CD4-positive, alpha-beta T cell (primary cell): ENCODE results near the gene BRICD5. TPM values are rescaled to one million over a fixed set of nuclear protein-coding genes. Genes with fewer than 3 reads are reported as not detected.

Source experiments
- ATAC-seq: fragments of 200-7000 bp; cut with Tn5 transposase; one replicate; pipeline ENCODE4 v1.10.0; 2022; ENCODE audit warnings: mild to moderate bottlenecking; ENCODE audit not compliant: poor library complexity
- CTCF ChIA-PET: fragments of 350-600 bp; sonication (Branson Sonifier 250); formaldehyde crosslinking; loops from one replicate; lab custom pipeline; 2021; ENCODE audit warnings: antibody characterized with exemption, inconsistent platforms; lab: Charles Lee
- POLR2A ChIA-PET: fragments of 350-600 bp; sonication (Branson Sonifier 250); formaldehyde crosslinking; loops from one replicate; lab custom pipeline; 2021; ENCODE audit warnings: antibody characterized with exemption, inconsistent platforms; lab: Charles Lee
- DNase-seq, 14 experiments: peaks; one replicate each; pipeline ENCODE4 v3.0.0-alpha.2; 2013 to 2020; ENCODE audit warnings: mixed read lengths in 2 of 14
- H3K27ac ChIP-seq, 2 donors: one replicate each; pipeline versions ENCODE4 v1.5.1 to v1.7.0; 2013; ENCODE audit warnings: low read length in 2 of 2, low read depth in 1 of 2, mild to moderate bottlenecking in 1 of 2
- H3K27me3 ChIP-seq, 2 experiments: 1 replicate in 1 of 2; 2 replicates in 1 of 2; pipeline versions ENCODE4 v1.6.1 to v1.7.0; 2013; ENCODE audit warnings: low read length in 2 of 2, control low read depth in 1 of 2, mild to moderate bottlenecking in 1 of 2, moderate library complexity in 1 of 2; ENCODE audit not compliant: insufficient read depth in 2 of 2, control insufficient read depth in 1 of 2
- H3K36me3 ChIP-seq: one replicate; pipeline ENCODE4 v1.6.1; 2013; ENCODE audit warnings: low read length, control low read depth; ENCODE audit not compliant: insufficient read depth
- H3K4me1 ChIP-seq: one replicate; pipeline ENCODE4 v1.6.1; 2013; ENCODE audit warnings: low read length, control low read depth; ENCODE audit not compliant: insufficient read depth
- H3K4me3 ChIP-seq: one replicate; pipeline ENCODE4 v1.5.1; 2013; ENCODE audit warnings: mild to moderate bottlenecking, low read length, moderate library complexity
- H3K9me3 ChIP-seq, 2 experiments: 1 replicate in 1 of 2; 2 replicates in 1 of 2; pipeline versions ENCODE4 v1.6.1 to v1.7.0; 2013; ENCODE audit warnings: low read length in 2 of 2, mild to moderate bottlenecking in 2 of 2, control low read depth in 1 of 2, moderate library complexity in 1 of 2; ENCODE audit not compliant: control insufficient read depth in 1 of 2, insufficient read depth in 1 of 2
- H3K27ac Mint-ChIP-seq: one replicate; pipeline ENCODE4 v1.8.0; 2020; ENCODE audit warnings: mixed read lengths
- H3K27me3 Mint-ChIP-seq: one replicate; pipeline ENCODE4 v1.8.0; 2021; ENCODE audit warnings: mixed read lengths
- H3K36me3 Mint-ChIP-seq: one replicate; pipeline ENCODE4 v1.8.0; 2021; ENCODE audit warnings: low read depth, mixed read lengths
- H3K4me1 Mint-ChIP-seq: one replicate; pipeline ENCODE4 v1.8.0; 2021; ENCODE audit warnings: low read depth, mixed read lengths
- H3K4me3 Mint-ChIP-seq: one replicate; pipeline ENCODE4 v1.8.0; 2020; ENCODE audit warnings: mild to moderate bottlenecking, mixed read lengths
- H3K9me3 Mint-ChIP-seq: one replicate; pipeline ENCODE4 v1.8.0; 2020; ENCODE audit warnings: mixed read lengths
- CTCF ChIP-seq: fragments of 200-600 bp; IDR thresholded peaks from one replicate; pipeline ENCODE4 v1.8.0; 2022; ENCODE audit warnings: antibody characterized with exemption, mild to moderate bottlenecking
- intact Hi-C, 2 experiments: fragments of 100-400 bp; cut with DNase I in 1 of 2; cut with micrococcal nuclease in 1 of 2; formaldehyde crosslinking; loops; one replicate each; pipeline versions ENCODE4 v1.15.1 to v1.9.0; 2023 to 2025; cut with DNase I, micrococcal nuclease
- total RNA-seq, 174 experiments: library from RNA in 2 of 174; stranded (reverse) in 2 of 174; gene quantifications; one replicate each; pipeline ENCODE4 v1.2.3 and lab custom pipeline; 2021 to 2026

The BRICD5 gene
- total RNA-seq, 2 experiments from 2014 or later = 4.2 to 5.0 TPM

GRCh38 chr16:2231016-2231931 lies 20.6 kb upstream of the BRICD5 start:
- intact Hi-C loops = no loop called here
- no peaks in the 10 kb centered on the region for H3K9me3 ChIP-seq
- peaks cover 70% of the 10 kb centered on the region for H3K36me3 ChIP-seq
- ChIA-PET CTCF (no interaction called here), POLR2A (no interaction called here)
- no peak for TF ChIP-seq CTCF
- DNase-seq (no peak), ATAC-seq (no peak)
- no peak overlapping the region for H3K4me3 Mint-ChIP-seq
- no peak overlapping the region for H3K27ac Mint-ChIP-seq
- H3K27ac ChIP-seq = no peak overlapping the region
- H3K36me3 Mint-ChIP-seq = peaks cover 30% of the 10 kb centered on the region
- no peaks in the 10 kb centered on the region for H3K9me3 Mint-ChIP-seq
- peaks cover under 1% of the 10 kb centered on the region for H3K4me1 Mint-ChIP-seq
- H3K27me3 ChIP-seq = peaks cover 0 to 4% of the 10 kb centered on the region in 2 experiments
- no peak overlapping the region for H3K4me3 ChIP-seq
- peaks cover 2% of the 10 kb centered on the region for H3K4me1 ChIP-seq
- H3K27me3 Mint-ChIP-seq = peaks cover 4% of the 10 kb centered on the region

GRCh38 chr16:2230376-2230775 lies 19.7 kb upstream of the BRICD5 start:
- no peaks in the 10 kb centered on the region for H3K27me3 ChIP-seq
- no peaks in the 10 kb centered on the region for H3K9me3 ChIP-seq
- H3K36me3 ChIP-seq = peaks cover 70% of the 10 kb centered on the region
- peaks cover 5% of the 10 kb centered on the region for H3K4me1 ChIP-seq
- intact Hi-C loops = no loop called here
- ChIA-PET CTCF (no interaction called here), POLR2A (interaction anchor here (1.5 kb wide), 1 partner anchor 16 kb away, joined by 4 read pairs; the partner anchor contains the start of gene PGP)
- no peak overlapping the region for H3K27ac ChIP-seq
- Mint-ChIP-seq H3K36me3 (peaks cover 28% of the 10 kb centered on the region), H3K9me3 (no peaks in the 10 kb centered on the region), H3K27ac (no peak overlapping the region), H3K4me3 (no peak overlapping the region), H3K27me3 (peaks cover 2% of the 10 kb centered on the region), H3K4me1 (peaks cover 4% of the 10 kb centered on the region)
- TF ChIP-seq CTCF = no peak
- no peak for DNase-seq
- H3K4me3 ChIP-seq = no peak overlapping the region
- no peak for ATAC-seq

- CTCF ChIA-PET = no interaction called here
- peaks cover 67% of the 10 kb centered on the region for H3K36me3 ChIP-seq
- no peaks in the 10 kb centered on the region for H3K27me3 ChIP-seq
- no peak for TF ChIP-seq CTCF
- H3K4me1 ChIP-seq = peaks cover 11% of the 10 kb centered on the region
- Mint-ChIP-seq H3K4me1 (peaks cover 4% of the 10 kb centered on the region), H3K36me3 (peaks cover 23% of the 10 kb centered on the region), H3K9me3 (no peaks in the 10 kb centered on the region), H3K4me3 (no peak overlapping the region), H3K27ac (no peak overlapping the region), H3K27me3 (no peaks in the 10 kb centered on the region)
- no peak for DNase-seq
- intact Hi-C loops = no loop called here
- no peak for ATAC-seq
- no peak overlapping the region for H3K27ac ChIP-seq
- POLR2A ChIA-PET = interaction anchor here (1.5 kb wide), 1 partner anchor 15 kb away, joined by 4 read pairs; the partner anchor contains the start of gene PGP
- no peaks in the 10 kb centered on the region for H3K9me3 ChIP-seq
- H3K4me3 ChIP-seq = no peak overlapping the region
Observed at GRCh38 chr16:2229632-2230250, 19.1 kb upstream of the BRICD5 start.
